GM19035 (cell line): ENCODE results near the gene KIF3A.

ENCODE experiments used
- ATAC-seq: cut with Tn5 transposase; IDR thresholded peaks from one replicate; pipeline ENCODE4 v1.9.1; 2021; ENCODE audit not compliant: unreplicated experiment

The KIF3A gene

DNA sequence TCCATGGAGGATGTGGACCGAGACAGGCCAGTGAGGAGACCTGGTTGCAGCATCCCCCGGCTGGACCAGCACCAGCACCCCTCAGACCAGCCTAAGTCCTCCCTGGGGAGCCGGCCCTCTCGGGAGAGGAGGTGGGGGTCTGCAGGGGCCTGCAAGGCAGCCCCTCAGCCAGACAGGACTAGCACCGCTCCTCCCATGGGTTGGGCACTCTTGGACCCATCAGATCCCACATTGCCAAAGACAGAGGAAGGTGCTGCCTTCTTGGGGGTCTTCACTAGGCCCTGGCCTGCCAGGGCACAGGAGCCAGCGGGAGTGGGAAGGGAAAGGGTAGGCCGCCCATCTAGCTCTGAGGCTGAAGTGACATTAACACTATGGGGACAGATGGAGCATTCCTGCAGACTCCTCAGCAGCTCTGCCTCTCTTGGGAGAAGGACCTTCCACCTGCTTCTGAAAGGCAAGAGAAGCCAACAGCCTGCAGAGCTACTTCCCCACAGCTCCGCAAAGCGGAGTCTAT, 72.6 kb downstream of the KIF3A start:
- no peak for ATAC-seq

DNA sequence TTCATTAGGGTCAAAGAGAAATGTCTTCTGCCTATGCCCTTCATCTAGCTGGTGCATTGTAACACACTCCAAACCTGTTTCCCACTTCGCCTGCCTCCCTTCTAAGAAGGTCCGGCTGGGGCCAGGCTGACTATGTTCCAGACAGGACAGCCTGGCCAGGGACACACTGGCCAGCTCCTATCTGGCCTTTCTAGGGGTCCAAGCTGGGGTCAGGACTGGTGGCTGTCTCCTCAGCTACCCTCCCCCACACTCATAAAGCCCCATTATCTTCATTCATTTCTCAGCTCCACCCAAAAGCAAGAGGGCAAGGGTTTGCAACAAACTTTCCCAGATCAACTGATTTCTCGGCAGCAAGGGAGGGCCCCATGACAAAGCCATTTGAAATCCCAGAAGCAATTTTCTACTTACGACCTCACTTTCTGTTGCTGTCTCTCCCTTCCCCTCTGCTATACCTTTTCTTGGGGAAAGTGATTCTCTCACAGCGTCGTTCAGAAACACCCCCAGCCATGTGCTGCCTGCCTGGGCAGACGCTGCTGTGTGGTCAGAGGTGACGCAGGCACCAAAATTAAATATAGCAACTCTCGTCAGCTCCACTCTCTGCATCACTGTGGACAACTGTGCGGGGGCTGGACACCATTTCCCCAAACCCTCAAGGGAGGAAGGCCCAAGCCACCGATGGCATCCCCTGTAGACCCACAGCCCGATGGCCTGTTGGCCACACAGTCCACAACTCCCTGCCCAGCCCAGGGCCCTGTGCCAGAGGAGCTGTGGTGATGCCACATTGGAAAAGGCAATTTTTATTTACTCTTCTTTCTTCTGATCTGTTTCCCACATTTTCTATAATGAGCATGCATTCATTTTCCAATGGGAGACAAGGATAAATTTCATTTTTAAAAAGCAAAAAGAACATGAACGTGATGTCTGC, 73.3 kb downstream of the KIF3A start:
- ATAC-seq = peak; percentile 60

DNA sequence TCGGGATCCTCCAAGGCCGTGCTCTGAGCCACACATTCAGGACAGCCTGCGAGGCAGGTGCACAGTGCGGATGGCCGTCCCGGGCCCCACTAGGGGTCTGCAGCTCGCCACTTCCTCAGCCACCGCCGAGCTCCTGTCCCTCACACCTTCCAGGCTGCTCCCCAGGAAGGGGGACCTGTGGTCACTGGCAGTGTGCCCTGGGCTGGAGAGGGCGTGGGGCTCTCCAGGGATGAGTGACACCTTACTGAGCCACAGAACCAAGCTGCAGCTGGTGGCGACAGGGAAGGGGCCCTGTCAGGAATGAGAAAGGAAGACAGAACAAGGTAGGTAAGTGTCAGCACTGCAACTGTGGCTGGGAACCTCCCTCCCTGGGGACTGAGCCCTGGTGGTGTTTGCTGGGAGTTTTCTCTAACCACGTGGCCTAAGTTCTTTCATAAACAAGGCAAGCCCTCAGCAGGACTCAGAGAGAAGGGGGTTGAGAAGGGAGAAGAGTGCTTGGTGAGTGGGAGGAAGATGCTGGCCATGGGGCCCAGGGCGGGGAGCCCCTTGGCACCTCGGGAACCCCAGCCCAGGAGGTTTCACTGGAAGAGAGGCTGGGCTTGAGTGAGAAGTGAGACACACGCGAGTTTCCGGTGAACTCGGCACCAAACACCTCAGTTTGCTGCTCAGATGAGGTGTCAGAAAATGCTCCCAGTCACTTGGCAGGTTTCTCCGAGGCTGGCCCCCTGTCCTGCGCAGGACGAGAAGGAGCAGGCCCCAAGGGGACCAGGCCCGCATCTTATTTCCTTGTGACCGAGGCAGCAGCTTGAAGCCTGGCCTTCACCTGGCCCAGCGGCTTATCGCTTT, 74.2 kb downstream of the KIF3A start:
- ATAC-seq = peak; percentile 56

DNA sequence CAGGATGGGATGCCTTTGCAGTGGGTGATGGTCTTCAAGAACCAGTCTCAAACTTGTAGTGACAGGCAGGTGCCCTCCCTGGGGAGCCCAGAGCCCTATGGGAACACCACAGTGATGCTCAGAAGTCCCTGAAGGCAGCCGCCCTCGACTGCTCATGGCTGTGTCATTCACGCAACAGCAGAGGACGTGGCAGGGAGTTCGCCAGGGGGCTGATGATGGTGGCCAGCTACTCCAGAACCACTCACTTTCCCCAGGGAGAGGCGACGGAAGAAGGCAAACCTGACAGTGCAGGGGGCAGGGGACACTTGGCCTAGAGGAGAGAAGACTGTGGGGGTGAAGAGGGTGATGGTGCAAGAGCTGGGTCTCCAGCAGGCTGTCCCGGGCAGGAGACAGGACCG, 75.3 kb downstream of the KIF3A start:
- no peak for ATAC-seq

DNA sequence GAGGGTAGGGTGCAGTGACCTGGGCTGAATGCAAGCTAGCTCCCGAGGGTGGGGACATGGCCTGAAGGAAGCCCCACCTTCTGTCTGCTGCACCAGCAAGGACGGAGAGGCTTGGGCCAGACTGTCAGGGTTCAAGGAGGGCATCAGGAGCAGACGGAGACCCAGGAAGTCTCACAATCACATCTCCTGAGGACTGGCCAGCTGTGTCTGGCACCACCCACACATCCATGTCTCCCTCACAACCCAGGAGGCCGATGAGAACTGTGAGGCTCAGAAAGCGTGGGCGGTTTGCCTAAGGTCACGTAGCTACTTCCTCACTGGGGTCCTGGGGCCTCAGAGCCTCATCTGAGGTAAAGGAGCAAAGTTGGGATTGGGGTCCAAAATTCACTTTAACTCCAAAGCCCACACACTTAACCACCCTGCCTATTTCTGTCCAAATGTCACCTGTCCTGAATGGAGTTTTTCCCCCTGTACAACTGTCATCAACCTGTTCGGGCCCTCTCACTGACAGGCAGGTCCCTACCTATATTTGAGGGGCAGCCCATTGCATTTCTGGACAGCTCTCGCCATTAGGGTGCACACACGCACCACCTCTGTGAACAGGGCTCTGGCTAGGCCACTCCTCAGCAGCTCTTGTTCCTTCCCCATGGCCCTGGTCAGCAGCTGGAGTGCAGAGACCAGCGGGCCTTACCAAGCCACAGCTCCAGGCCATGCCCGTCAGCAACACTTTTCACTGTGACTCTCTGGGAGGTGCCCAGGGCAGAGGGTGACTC, 75.9 kb downstream of the KIF3A start:
- no peak for ATAC-seq

DNA sequence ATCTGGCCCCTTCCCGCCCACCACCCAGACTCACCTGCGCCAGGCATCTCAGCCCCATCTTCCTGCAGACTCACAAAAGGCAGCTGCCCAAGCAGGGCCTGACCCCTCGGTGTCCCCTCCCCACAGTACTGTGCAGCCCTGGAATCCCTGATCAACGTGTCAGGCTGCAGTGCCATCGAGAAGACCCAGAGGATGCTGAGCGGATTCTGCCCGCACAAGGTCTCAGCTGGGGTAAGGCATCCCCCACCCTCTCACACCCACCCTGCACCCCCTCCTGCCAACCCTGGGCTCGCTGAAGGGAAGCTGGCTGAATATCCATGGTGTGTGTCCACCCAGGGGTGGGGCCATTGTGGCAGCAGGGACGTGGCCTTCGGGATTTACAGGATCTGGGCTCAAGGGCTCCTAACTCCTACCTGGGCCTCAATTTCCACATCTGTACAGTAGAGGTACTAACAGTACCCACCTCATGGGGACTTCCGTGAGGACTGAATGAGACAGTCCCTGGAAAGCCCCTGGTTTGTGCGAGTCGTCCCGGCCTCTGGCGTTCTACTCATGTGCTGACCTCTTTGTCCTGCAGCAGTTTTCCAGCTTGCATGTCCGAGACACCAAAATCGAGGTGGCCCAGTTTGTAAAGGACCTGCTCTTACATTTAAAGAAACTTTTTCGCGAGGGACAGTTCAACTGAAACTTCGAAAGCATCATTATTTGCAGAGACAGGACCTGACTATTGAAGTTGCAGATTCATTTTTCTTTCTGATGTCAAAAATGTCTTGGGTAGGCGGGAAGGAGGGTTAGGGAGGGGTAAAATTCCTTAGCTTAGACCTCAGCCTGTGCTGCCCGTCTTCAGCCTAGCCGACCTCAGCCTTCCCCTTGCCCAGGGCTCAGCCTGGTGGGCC, 77.5 kb downstream of the KIF3A start:
- no peak for ATAC-seq

DNA sequence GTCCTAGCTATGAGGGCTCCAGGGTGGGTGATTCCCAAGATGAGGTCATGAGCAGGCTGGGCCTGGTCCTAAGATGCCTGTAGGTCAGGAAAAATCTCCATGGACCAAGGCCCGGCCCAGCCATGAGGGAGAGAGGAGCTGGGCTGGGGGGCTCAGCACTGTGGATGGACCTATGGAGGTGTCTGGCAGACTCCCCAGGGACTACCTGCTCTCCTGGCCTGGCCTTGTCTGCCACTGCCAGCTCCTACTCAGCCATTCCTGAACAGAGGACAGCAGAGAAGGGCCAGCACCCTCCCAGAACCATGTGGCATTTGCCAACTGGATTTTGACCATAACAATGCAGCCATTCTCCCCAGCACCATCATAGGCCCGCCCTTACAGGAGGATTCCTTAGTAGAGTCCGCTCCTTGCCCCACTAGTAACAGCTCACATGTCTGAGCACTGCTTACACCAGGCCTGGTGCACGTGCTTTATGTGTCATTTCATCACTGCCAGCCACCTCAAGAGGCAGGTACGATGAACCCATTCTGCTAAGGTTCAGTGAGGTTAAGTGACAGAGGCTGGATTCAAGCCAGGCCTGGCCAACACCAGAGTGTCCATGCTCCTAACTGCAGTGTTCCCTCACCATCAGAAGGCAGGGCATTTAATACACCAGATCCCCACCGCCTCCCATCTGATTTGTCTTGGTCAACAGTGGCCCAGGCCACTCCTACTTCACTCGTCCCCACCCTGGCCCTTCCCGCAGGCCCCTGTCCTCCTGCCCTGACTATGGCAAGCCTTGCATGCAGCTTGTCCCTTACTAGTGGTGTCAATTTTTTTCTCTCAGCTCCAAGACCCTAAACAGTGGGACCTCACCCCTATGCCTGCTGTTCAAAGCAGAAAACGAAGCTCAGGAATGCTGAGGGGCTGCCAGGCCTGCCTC, 78.7 kb downstream of the KIF3A start:
- no peak for ATAC-seq

DNA sequence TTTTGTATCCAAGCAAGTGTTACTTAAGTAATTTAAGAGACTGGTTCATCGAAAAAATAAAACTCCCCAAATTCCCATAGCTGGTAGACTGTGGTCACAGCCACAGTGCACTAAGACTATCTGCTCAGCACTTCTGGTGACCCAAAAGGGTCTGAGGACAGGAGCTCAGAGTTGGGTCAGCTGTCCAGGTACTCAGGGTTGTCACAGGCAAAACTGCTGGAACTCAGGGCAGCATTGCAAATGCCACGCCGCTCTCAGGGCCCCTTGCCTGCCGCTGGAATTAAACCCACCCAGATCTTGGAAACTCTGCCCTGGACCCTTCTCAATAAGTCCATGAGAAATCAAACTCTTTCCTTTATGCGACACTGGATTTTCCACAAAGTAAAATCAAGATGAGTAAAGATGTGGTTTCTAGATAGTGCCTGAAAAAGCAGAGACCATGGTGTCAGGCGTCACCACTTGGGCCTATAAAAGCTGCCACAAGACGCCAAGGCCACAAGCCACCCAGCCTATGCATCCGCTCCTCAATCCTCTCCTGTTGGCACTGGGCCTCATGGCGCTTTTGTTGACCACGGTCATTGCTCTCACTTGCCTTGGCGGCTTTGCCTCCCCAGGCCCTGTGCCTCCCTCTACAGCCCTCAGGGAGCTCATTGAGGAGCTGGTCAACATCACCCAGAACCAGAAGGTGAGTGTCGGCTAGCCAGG, 79.5 kb downstream of the KIF3A start, which contains the start of gene IL13:
Gene IL13 (plus strand): TSS at position 498 of the 705 bp plus-strand sequence. CDS start 14 bp downstream, at position 512.
- ATAC-seq = no peak

DNA sequence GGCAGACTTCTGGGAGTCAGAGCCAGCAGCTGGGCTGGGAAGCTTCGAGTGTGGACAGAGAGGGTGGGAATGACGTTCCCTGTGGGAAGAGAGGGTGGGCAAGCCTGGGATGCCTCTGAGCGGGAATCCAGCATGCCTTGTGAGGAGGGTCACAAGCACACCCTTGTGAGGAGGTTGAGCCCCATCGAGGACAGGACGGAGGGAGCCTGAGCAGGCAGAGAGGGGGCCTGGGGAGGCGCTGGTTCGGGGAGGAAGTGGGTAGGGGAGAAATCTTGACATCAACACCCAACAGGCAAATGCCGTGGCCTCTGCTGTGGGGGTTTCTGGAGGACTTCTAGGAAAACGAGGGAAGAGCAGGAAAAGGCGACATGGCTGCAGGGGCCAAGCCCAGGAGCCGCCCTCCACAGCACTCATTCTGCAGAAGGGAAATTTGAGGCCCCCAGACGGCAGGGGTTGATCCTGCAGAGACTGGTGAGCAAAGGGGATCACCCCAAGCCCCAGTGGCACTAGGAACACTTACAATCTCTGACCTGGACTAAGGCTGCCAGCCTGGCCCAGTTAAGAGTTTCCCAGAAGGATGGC, 80.5 kb downstream of the KIF3A start:
- no peak for ATAC-seq

DNA sequence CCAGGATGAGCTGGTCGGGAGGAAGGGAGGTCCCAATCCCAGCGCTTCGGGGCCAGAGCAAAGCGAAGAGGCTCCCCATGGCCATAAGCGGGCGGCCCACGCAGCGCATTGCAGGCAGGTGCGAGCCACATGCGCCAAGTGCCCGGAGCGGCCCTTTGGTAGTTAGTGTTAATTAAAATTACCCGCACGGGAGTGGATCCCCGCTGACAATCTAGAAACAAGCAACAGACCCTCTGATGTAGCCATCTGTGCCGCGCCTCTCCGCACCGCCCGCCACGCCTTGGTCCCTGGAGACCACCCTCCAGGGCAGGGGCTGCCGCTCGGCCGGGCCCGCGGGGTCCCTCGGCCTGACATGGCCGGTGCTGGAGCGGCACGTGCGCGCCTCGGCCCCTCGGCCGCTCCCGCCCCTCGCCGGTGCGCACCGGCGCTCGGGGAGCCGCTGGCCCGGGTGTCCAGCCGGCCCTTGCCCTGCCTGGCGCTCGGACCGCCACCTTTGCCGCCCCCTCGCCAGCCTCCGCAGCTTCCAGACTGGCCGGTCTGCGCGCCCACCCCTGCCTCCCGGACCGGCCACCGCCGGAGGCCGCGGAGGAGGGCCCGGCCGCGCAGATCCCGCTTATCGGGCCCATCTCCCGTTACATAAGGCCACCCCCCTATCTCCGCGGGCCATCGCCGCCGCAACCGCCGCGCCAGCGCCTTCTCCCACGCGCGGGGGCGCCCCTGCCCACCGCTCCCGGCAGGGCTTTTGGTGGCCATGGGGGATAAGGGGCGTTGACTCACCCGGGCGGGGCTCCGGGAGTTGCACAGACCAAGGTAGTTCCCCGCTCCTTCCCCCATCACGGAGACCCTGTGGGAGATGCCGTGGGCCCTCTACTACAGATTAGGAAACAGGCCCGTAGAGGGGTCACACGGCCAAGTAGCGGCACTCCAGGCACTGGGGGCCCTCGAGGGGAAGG, 81.2 kb downstream of the KIF3A start:
- ATAC-seq = no peak

DNA sequence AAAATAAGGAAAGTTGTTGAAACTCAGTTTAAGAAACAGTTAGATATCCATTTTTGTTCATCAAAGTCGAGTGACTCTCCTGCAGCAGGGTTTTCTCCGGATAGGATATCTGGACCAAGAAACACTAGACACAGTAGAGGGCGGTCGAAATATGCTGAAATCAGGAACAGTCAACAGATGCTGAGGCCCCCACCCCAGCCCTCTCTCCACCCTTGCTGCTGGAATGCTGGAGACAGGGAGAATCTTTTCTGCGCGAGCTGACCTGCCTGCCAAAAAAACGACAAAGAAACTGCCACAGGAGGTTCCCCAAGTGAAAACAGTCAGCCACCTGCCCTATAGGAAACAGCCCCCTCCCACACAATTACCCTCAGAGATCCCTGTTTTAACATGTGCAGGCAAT, 83.6 kb downstream of the KIF3A start:
- ATAC-seq = no peak

DNA sequence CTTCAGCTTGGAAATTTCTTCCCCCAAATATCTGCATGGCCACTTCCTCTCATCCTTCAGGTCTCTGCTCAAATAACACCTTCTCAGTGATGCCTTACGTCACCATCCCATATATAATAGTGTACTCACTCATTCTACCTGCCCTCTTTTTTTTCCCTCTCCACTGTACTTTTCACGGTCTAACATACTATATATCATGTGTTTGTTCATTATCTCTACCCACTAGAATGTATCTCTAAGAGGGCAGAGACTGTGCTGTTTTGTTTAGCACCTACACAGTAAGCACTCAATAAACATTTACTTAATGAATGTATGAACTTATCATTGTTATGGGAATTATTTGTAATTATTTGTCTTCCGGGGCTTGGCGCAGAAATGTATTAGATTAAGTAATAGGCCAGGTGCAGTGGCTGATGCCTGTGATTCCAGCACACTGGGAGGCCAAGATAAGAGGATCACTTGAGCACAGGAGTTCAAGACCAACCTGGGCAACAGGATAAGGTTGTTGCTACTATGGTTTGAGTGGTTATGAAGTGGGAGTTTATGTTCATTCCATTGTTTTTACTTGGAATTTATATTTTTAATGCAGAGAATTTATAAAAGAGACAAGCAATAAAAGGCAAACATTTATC, 85.4 kb downstream of the KIF3A start:
- ATAC-seq = no peak

DNA sequence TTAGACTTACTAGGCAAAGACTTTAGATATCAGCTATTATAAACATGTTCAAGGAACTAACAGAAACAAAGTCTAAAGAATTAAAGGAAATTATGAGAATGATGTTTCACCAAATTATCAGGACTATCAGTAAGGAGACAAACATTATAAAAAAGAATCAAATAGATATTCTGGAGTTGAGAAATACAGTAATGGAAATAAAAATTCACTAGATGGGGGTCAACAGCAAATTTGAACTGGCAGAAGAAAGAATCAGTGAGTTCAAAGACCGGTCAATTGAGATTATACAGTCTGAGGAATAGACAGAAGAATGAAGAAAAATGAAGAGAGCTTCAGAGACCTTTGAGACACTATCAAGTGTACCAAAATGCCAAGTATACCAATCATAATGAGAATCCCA, 89.0 kb downstream of the KIF3A start:
- no peak for ATAC-seq

DNA sequence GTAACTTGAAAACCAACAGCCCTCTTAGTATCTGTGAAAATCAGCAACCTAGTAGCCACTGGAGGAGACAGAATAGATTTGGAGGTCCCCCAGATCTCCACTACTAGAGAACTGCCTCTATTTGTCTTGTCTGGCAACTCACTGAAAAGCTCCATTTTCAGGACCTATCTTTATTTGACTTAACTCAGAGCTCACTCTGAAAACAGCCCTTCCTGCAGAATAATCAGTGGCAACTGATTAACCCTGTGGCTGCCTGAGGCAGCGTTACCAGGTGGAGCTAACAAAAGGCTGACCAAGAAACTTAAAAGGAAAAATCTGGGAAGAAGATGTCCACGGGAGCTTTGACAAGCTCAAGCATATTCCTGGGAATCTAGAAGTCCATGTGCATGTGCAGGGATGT, 89.9 kb downstream of the KIF3A start:
- ATAC-seq = no peak

DNA sequence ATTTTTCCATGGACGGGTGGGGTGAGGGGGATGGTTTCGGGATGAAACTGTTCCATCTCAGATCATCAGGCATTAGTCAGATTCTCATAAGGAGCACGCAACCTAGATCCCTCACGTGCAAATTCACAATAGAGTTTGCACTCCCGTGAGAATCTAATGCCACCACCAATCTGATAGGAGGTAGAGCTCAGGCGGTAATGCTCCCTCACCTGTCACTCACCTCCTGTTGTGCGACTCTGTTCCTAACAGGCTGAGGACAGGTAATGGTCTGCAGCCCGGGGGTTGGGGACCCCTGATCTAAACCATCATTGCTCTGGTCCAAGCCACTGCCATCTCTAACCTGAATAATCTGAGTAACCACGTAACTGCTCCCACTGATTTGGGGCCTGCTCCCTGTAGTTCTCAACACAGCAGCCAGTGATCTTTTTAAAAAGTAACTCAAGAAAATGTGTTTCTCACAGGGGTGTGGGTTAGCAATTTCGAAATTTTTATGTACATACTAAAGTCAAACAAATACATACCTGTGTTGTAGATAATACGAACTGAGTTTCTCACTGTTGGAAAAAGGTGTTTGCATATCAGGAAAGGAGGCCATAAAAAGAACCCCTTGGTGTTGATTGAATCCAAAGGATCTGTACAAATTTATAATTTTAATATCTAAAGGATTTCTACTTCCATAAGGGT, 90.6 kb downstream of the KIF3A start:
- ATAC-seq = no peak

DNA sequence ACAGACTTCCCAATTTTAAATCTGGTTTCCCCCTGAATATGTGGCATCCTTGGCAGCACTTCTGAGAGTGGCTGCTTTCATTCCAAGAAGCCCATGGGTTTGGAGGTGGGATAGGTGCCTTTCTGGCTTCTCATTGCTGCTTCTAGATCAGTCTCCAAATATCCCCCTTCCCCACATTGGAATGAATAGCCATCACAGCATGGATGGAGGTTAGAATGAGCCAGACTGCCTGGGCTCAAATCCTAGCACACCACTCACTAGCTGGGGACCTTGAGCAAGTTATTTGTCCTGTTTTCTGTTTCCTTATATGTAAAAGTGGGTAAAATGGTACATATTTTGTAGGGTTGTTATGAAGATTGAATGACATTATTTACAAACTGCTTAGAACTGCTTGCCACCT, 93.2 kb downstream of the KIF3A start:
- ATAC-seq = no peak
